ENCODE measurements around the gene NRG2. TPM values are rescaled to one million over a fixed set of nuclear protein-coding genes. Genes with fewer than 3 reads are reported as not detected.
A peak's percentile ranks its signal among the peaks of the same experiment; 100 is the strongest.

The NRG2 gene
- total and polyA plus RNA-seq, 4 donors: 0.81 to 1.3 (median 1.2) TPM; not detected in 1

DNA sequence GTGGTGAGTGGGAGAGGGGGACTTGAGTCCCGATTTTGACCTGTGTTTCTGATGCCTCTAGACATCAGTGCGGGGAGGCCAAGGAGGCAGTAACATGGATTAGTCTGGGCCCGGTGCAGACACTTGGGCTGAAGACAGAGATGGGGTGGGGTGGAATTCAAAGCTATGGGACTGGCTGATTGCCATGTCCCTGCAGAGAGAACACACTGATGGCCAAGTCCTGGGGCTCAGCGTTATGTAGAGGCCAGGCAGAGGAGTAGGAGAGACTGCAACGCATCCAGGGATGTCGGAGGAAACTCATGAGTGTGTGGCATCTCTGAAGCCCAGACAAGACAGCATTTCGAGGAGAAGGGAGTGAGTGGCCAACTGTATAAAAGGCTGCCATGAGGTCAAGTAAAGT is 217.4 kb downstream of the NRG2 start:
- intact Hi-C loops (cut with DNase I): no loop called here
- H3K27ac ChIP-seq (ENCODE audit: low read depth in 1 of 2, low read length in 2 of 2): no peak overlapping the region
- no peak overlapping the region for H3K4me3 ChIP-seq (ENCODE audit: low read length in 2 of 2)
- no peaks in the 10 kb centered on the region for H3K36me3 ChIP-seq (ENCODE audit: control insufficient read depth in 1 of 2, insufficient read depth in 2 of 2, low read length in 1 of 2)
- no peaks in the 10 kb centered on the region for H3K27me3 ChIP-seq (ENCODE audit: control insufficient read depth in 1 of 2, insufficient read depth in 2 of 2, low read length in 1 of 2)
- DNase-seq: peak; percentile 12 to 22
- H3K4me1 ChIP-seq (ENCODE audit: control insufficient read depth in 1 of 2, insufficient read depth in 2 of 2, low read length in 2 of 2): no peaks in the 10 kb centered on the region
- ATAC-seq (ENCODE audit: low FRiP score): no peak
- no peaks in the 10 kb centered on the region for H3K9me3 ChIP-seq (ENCODE audit: control insufficient read depth, low read length)
- 84 to 85% methylated on average over 7 of the region's 7 CpGs for WGBS, 2 donors

- Histone ChIP-seq H3K4me3 (ENCODE audit: low read length in 2 of 2) (no peak overlapping the region), H3K4me1 (ENCODE audit: control insufficient read depth in 1 of 2, insufficient read depth in 2 of 2, low read length in 2 of 2) (no peaks in the 10 kb centered on the region), H3K36me3 (ENCODE audit: control insufficient read depth in 1 of 2, insufficient read depth in 2 of 2, low read length in 1 of 2) (no peaks in the 10 kb centered on the region), H3K27me3 (ENCODE audit: control insufficient read depth in 1 of 2, insufficient read depth in 2 of 2, low read length in 1 of 2) (no peaks in the 10 kb centered on the region), H3K9me3 (ENCODE audit: control insufficient read depth, low read length) (no peaks in the 10 kb centered on the region), H3K27ac (ENCODE audit: low read depth in 1 of 2, low read length in 2 of 2) (no peak overlapping the region)
- ATAC-seq (ENCODE audit: low FRiP score): no peak
- peak; percentile 25 to 59 for DNase-seq
- 93 to 95% methylated on average over 7 of the region's 7 CpGs for WGBS, 2 donors
- intact Hi-C loops (cut with DNase I): no loop called here
Measured at GRCh38 chr5:139823757-139824355, 219.2 kb downstream of the NRG2 start.

DNA sequence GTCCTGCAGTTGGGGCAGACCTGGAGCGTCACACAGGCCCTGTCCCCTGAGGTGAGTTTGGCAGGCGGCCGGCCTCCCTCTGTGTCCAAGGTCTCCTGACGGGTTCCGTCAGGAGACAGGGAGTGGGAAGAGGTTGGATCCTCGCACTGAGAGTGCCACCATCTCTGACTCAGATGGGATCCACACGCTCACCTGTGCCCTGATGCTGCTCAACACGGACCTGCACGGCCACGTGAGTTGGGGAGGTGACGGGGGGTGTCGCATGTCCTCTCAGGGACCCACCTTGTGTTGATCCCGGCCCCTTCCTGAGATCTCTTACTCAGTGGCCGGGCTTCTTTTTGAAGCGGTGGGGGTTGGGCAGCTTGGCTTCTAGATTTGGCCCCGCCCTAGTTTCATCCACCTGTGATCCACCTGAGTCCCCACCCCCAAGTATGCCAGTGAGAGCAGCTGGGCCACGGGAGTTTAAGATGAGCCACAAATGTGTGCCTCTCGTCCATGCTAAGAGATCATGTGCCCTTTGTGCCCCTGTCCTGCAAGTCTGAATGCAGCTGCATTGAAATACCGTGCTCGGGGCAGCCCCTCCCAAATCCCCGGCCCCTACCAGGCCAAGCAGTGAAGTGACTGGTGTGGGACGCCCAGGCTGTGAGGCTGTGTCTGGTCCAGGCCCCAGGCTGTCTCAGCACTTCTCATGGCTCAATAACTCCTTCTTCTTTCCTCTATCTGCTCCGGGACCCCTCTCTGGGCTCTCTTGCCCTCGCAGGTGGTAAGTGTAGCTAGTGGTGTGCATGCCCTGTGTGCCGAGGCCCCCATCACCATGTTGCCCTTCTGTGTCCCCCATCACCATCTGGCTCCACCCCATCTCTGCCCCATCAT is 220.3 kb downstream of the NRG2 start:
- Histone ChIP-seq H3K9me3 (ENCODE audit: control insufficient read depth, low read length) (no peaks in the 10 kb centered on the region), H3K36me3 (ENCODE audit: control insufficient read depth in 1 of 2, insufficient read depth in 2 of 2, low read length in 1 of 2) (no peaks in the 10 kb centered on the region), H3K27ac (ENCODE audit: low read depth in 1 of 2, low read length in 2 of 2) (no peak overlapping the region), H3K4me1 (ENCODE audit: control insufficient read depth in 1 of 2, insufficient read depth in 2 of 2, low read length in 2 of 2) (no peaks in the 10 kb centered on the region), H3K4me3 (ENCODE audit: low read length in 2 of 2) (no peak overlapping the region), H3K27me3 (ENCODE audit: control insufficient read depth in 1 of 2, insufficient read depth in 2 of 2, low read length in 1 of 2) (no peaks in the 10 kb centered on the region)
- peak; percentile 16 for ATAC-seq (ENCODE audit: low FRiP score)
- DNase-seq: peak; percentile 17 to 57
- intact Hi-C loops (cut with DNase I): no loop called here
- 90 to 91% methylated on average over 25 of the region's 25 CpGs for WGBS, 2 donors

DNA sequence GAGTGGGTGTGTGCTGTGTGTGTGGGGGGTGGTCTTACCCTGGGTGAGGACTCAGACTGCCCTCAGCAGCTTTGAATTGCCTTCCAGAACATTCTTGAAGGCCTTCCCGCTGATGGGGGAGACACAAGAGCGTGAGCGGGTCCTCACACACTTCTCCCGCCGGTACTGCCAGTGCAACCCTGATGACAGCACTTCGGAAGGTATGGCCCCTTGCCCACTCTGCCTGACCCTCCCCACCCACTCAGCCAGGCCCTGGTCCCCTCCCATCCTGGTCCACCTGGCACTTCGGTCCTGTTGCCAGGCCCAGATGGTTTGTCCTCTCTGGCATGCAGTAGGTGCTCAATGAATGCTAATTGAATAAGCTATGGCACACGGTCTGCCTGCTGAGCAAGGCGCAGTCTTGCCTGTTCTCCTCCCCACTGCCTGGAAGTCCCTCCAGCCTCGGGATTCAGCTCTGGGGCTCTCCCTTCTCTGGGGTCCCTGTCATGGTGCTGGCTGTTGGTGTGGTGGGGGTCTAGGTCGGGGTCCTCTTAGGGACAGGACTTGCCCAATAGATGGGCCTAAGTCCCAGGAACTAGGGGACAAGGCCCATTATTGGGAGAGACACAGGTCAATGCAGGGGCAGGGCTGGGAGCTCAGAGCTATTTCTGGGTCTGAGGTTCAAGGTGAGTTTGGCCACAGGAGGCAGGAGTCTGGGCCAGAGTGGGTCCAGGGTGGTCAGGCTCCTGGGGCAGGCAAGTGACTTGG is 221.1 kb downstream of the NRG2 start:
- Histone ChIP-seq H3K4me1 (ENCODE audit: control insufficient read depth in 1 of 2, insufficient read depth in 2 of 2, low read length in 2 of 2) (no peaks in the 10 kb centered on the region), H3K27me3 (ENCODE audit: control insufficient read depth in 1 of 2, insufficient read depth in 2 of 2, low read length in 1 of 2) (no peaks in the 10 kb centered on the region), H3K4me3 (ENCODE audit: low read length in 2 of 2) (no peak overlapping the region), H3K9me3 (ENCODE audit: control insufficient read depth, low read length) (no peaks in the 10 kb centered on the region), H3K36me3 (ENCODE audit: control insufficient read depth in 1 of 2, insufficient read depth in 2 of 2, low read length in 1 of 2) (no peaks in the 10 kb centered on the region), H3K27ac (ENCODE audit: low read depth in 1 of 2, low read length in 2 of 2) (no peak overlapping the region)
- WGBS, 2 donors: 90 to 93% methylated on average over 11 of the region's 11 CpGs
- intact Hi-C loops (cut with DNase I): no loop called here
- DNase-seq (peak; percentile 30 to 73), ATAC-seq (ENCODE audit: low FRiP score) (peak; percentile 19)

- no peak for DNase-seq
- no peak overlapping the region for H3K4me3 ChIP-seq (ENCODE audit: low read length in 2 of 2)
- H3K27me3 ChIP-seq (ENCODE audit: control insufficient read depth in 1 of 2, insufficient read depth in 2 of 2, low read length in 1 of 2): no peaks in the 10 kb centered on the region
- H3K9me3 ChIP-seq (ENCODE audit: control insufficient read depth, low read length): no peaks in the 10 kb centered on the region
- no peak overlapping the region for H3K27ac ChIP-seq (ENCODE audit: low read depth in 1 of 2, low read length in 2 of 2)
- no peak for ATAC-seq (ENCODE audit: low FRiP score)
- H3K36me3 ChIP-seq (ENCODE audit: control insufficient read depth in 1 of 2, insufficient read depth in 2 of 2, low read length in 1 of 2): no peaks in the 10 kb centered on the region
- H3K4me1 ChIP-seq (ENCODE audit: control insufficient read depth in 1 of 2, insufficient read depth in 2 of 2, low read length in 2 of 2): no peaks in the 10 kb centered on the region
- 90 to 95% methylated on average over 4 of the region's 4 CpGs for WGBS, 2 donors
- intact Hi-C loops (cut with DNase I): no loop called here
Measured at GRCh38 chr5:139820606-139821005, 222.5 kb downstream of the NRG2 start.

DNA sequence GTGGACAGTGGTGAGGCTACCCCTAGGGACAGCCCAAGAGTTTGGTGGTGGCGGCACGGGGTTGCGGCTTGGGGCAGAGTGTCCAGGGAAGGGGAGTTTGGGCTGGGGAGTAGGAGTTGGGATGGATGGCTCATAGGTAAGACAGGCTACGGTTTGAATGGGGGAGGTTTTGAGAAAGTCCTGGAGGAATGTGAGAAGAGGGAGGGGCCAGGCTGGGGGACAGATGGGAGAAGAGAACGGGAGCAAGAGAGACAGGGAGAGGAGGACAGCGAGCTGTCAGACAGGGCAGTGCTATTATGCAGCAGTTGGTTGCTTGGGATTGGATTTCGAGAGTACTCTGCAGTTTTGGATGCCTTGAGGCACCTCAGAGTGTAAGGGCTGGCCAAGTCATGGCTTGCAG is 223.0 kb downstream of the NRG2 start:
- Histone ChIP-seq H3K4me3 (ENCODE audit: low read length in 2 of 2) (no peak overlapping the region), H3K9me3 (ENCODE audit: control insufficient read depth, low read length) (no peaks in the 10 kb centered on the region), H3K4me1 (ENCODE audit: control insufficient read depth in 1 of 2, insufficient read depth in 2 of 2, low read length in 2 of 2) (no peaks in the 10 kb centered on the region), H3K36me3 (ENCODE audit: control insufficient read depth in 1 of 2, insufficient read depth in 2 of 2, low read length in 1 of 2) (no peaks in the 10 kb centered on the region), H3K27me3 (ENCODE audit: control insufficient read depth in 1 of 2, insufficient read depth in 2 of 2, low read length in 1 of 2) (no peaks in the 10 kb centered on the region), H3K27ac (ENCODE audit: low read depth in 1 of 2, low read length in 2 of 2) (no peak overlapping the region)
- ATAC-seq (ENCODE audit: low FRiP score) (no peak), DNase-seq (peak in 1 of 2 donors; percentile 56)
- intact Hi-C loops (cut with DNase I): no loop called here
- 62 to 72% methylated on average over 7 of the region's 7 CpGs for WGBS, 2 donors

- no peaks in the 10 kb centered on the region for H3K36me3 ChIP-seq (ENCODE audit: control insufficient read depth in 1 of 2, insufficient read depth in 2 of 2, low read length in 1 of 2)
Measured at GRCh38 chr5:139817970-139818369, 225.1 kb downstream of the NRG2 start.

GRCh38 chr5:139817362-139817761 is 225.7 kb downstream of the NRG2 start:
- Histone ChIP-seq H3K36me3 (ENCODE audit: control insufficient read depth in 1 of 2, insufficient read depth in 2 of 2, low read length in 1 of 2) (no peaks in the 10 kb centered on the region), H3K4me1 (ENCODE audit: control insufficient read depth in 1 of 2, insufficient read depth in 2 of 2, low read length in 2 of 2) (no peaks in the 10 kb centered on the region), H3K9me3 (ENCODE audit: control insufficient read depth, low read length) (no peaks in the 10 kb centered on the region), H3K27ac (ENCODE audit: low read depth in 1 of 2, low read length in 2 of 2) (no peak overlapping the region), H3K4me3 (ENCODE audit: low read length in 2 of 2) (no peak overlapping the region), H3K27me3 (ENCODE audit: control insufficient read depth in 1 of 2, insufficient read depth in 2 of 2, low read length in 1 of 2) (no peaks in the 10 kb centered on the region)
- ATAC-seq (ENCODE audit: low FRiP score): no peak
- intact Hi-C loops (cut with DNase I): no loop called here
- peak; percentile 17 to 55 for DNase-seq
- WGBS, 2 donors: 90 to 91% methylated on average over 8 of the region's 8 CpGs

More at GRCh38 chr5:139817970-139818369, 225.1 kb downstream of the NRG2 start:
- ATAC-seq (ENCODE audit: low FRiP score) (no peak), DNase-seq (peak in 1 of 2 donors; percentile 31)
- no peaks in the 10 kb centered on the region for H3K27me3 ChIP-seq (ENCODE audit: control insufficient read depth in 1 of 2, insufficient read depth in 2 of 2, low read length in 1 of 2)
- WGBS, 2 donors: 86 to 89% methylated on average over 3 of the region's 3 CpGs
- H3K9me3 ChIP-seq (ENCODE audit: control insufficient read depth, low read length): no peaks in the 10 kb centered on the region
- no peaks in the 10 kb centered on the region for H3K4me1 ChIP-seq (ENCODE audit: control insufficient read depth in 1 of 2, insufficient read depth in 2 of 2, low read length in 2 of 2)
- intact Hi-C loops (cut with DNase I): no loop called here
- H3K4me3 ChIP-seq (ENCODE audit: low read length in 2 of 2): no peak overlapping the region
- no peak overlapping the region for H3K27ac ChIP-seq (ENCODE audit: low read depth in 1 of 2, low read length in 2 of 2)
